Liver (tissue), 9 donors: ENCODE measurements around the gene ATXN1. TPM values are rescaled to one million over a fixed set of nuclear protein-coding genes. Genes with fewer than 3 reads are reported as not detected.

ENCODE experiments used
- DNase-seq: peaks from one replicate; pipeline ENCODE4 v3.0.0-alpha.2; 2017; ENCODE audit warnings: low spot score
- H3K27ac ChIP-seq, 2 donors: one replicate each; pipeline ENCODE4 v1.7.0; 2013; ENCODE audit warnings: inconsistent platforms in 2 of 2, low read length in 2 of 2, control low read depth in 1 of 2, low read depth in 1 of 2, mild to moderate bottlenecking in 1 of 2
- H3K27me3 ChIP-seq, 4 donors: one replicate each; pipeline versions ENCODE4 v1.6.1 to v1.7.0; 2013; ENCODE audit warnings: low read length in 3 of 4, inconsistent platforms in 1 of 4, mild to moderate bottlenecking in 1 of 4, moderate library complexity in 1 of 4; ENCODE audit not compliant: control insufficient read depth in 4 of 4, insufficient read depth in 4 of 4
- H3K36me3 ChIP-seq, 4 donors: one replicate each; pipeline versions ENCODE4 v1.6.1 to v1.7.0; 2013; ENCODE audit warnings: low read length in 3 of 4, mild to moderate bottlenecking in 3 of 4, low read depth in 1 of 4, moderate library complexity in 1 of 4; ENCODE audit not compliant: control insufficient read depth in 4 of 4, insufficient read depth in 3 of 4
- H3K4me1 ChIP-seq, 4 donors: one replicate each; pipeline versions ENCODE4 v1.6.1 to v1.7.0; 2013; ENCODE audit warnings: low read length in 3 of 4, mild to moderate bottlenecking in 3 of 4, moderate library complexity in 1 of 4; ENCODE audit not compliant: control insufficient read depth in 4 of 4, insufficient read depth in 4 of 4
- H3K4me3 ChIP-seq, 3 donors: one replicate each; pipeline versions ENCODE4 v1.6.1 to v1.7.0; 2013; ENCODE audit warnings: low read length in 3 of 3, control low read depth in 1 of 3, low read depth in 1 of 3, mild to moderate bottlenecking in 1 of 3
- H3K9ac ChIP-seq, 2 donors: one replicate each; pipeline ENCODE4 v1.7.0; 2013; ENCODE audit warnings: low read length in 2 of 2, mild to moderate bottlenecking in 2 of 2, moderate library complexity in 2 of 2, control low read depth in 1 of 2, low read depth in 1 of 2
- H3K9me3 ChIP-seq, 4 donors: one replicate each; pipeline versions ENCODE4 v1.6.1 to v1.7.0; 2013; ENCODE audit warnings: low read length in 3 of 4; ENCODE audit not compliant: control insufficient read depth in 4 of 4
- ATF3 ChIP-seq: IDR thresholded peaks from 2 replicates; pipeline ENCODE4 v1.6.1; 2016; ENCODE audit warnings: antibody characterized with exemption
- CTCF ChIP-seq: fragments of 150-350 bp; IDR thresholded peaks from 2 replicates; pipeline ENCODE4 v1.5.1; 2017; ENCODE audit warnings: improper control_type of control experiment, low read depth, low read length; ENCODE audit not compliant: missing input control
- EGR1 ChIP-seq, 2 donors: IDR thresholded peaks; 2 replicates each; pipeline ENCODE4 v1.6.1; 2016 to 2018; ENCODE audit warnings: antibody characterized with exemption in 2 of 2, low read depth in 2 of 2
- FOXA1 ChIP-seq: IDR thresholded peaks from 2 replicates; pipeline ENCODE4 v1.6.1; 2016; ENCODE audit warnings: antibody characterized with exemption
- FOXA2 ChIP-seq: IDR thresholded peaks from 2 replicates; pipeline ENCODE4 v1.6.1; 2016; ENCODE audit warnings: antibody characterized with exemption
- GABPA ChIP-seq, 2 donors: IDR thresholded peaks in 1 of 2; conservative IDR thresholded peaks in 1 of 2; 2 replicates each; pipeline ENCODE4 v1.6.1; 2016; ENCODE audit warnings: antibody characterized with exemption in 2 of 2, mild to moderate bottlenecking in 1 of 2, moderate library complexity in 1 of 2
- HNF4A ChIP-seq, 2 donors: conservative IDR thresholded peaks; 2 replicates each; pipeline ENCODE4 v1.6.1; 2016; ENCODE audit warnings: antibody characterized with exemption in 2 of 2, mild to moderate bottlenecking in 2 of 2
- HNF4G ChIP-seq: IDR thresholded peaks from 2 replicates; pipeline ENCODE4 v1.6.1; 2016; ENCODE audit warnings: antibody characterized with exemption
- JUND ChIP-seq, 2 donors: IDR thresholded peaks; 2 replicates each; pipeline ENCODE4 v1.6.1; 2016; ENCODE audit warnings: antibody characterized with exemption in 2 of 2
- MAX ChIP-seq: IDR thresholded peaks from 2 replicates; pipeline ENCODE4 v1.6.1; 2016; ENCODE audit warnings: antibody characterized with exemption
- NR2F2 ChIP-seq: IDR thresholded peaks from 2 replicates; pipeline ENCODE4 v1.6.1; 2016; ENCODE audit warnings: antibody characterized with exemption
- RAD21 ChIP-seq, 2 donors: IDR thresholded peaks; 2 replicates each; pipeline ENCODE4 v1.6.1; 2016; ENCODE audit warnings: antibody characterized with exemption in 2 of 2, mild to moderate bottlenecking in 2 of 2
- REST ChIP-seq: IDR thresholded peaks from 2 replicates; pipeline ENCODE4 v1.6.1; 2016; ENCODE audit warnings: antibody characterized with exemption, mild to moderate bottlenecking
- RXRA ChIP-seq, 2 donors: IDR thresholded peaks; 2 replicates each; pipeline ENCODE4 v1.6.1; 2017 to 2018; ENCODE audit warnings: antibody characterized with exemption in 2 of 2, mild to moderate bottlenecking in 1 of 2
- SP1 ChIP-seq: IDR thresholded peaks from 2 replicates; pipeline ENCODE4 v1.6.1; 2018; ENCODE audit warnings: antibody characterized with exemption, mild to moderate bottlenecking
- TAF1 ChIP-seq: conservative IDR thresholded peaks from 2 replicates; pipeline ENCODE4 v1.6.1; 2016; ENCODE audit warnings: antibody characterized with exemption, mild to moderate bottlenecking
- YY1 ChIP-seq: IDR thresholded peaks from 2 replicates; pipeline ENCODE4 v1.6.1; 2016; ENCODE audit warnings: antibody characterized with exemption, mild to moderate bottlenecking
- ZBTB33 ChIP-seq: IDR thresholded peaks from 2 replicates; pipeline ENCODE4 v1.6.1; 2016; ENCODE audit warnings: antibody characterized with exemption
- WGBS: extraction: QIAGEN DNeasy Blood & Tissue Kit; methylation state at CpG from one replicate; pipeline ENCODE4 v1.1.7; 2013; 5-methylcytosine and 5-hydroxymethylcytosine counted together
- polyA plus RNA-seq, 2 donors: library from polyadenylated mRNA; stranded (reverse) in 1 of 2; unstranded in 1 of 2; fragments of 200-250 nt in 1 of 2; fragments of >200 nt in 1 of 2; fragmentation: Nextera tagmentation in 1 of 2; extraction: Ambion mirVana in 1 of 2; gene quantifications; one replicate each; pipeline versions ENCODE4 v1.2.1 to v1.2.3, GENCODE V29; 2013 to 2015
- total RNA-seq, 2 donors: library from RNA; depleted of rRNA; stranded (reverse); fragments of >200 nt; gene quantifications; one replicate each; pipeline ENCODE4 v1.2.3, GENCODE V29; 2014
- donor health status: healthy.
- donor health status: healthy.
- donor health status: healthy.
- donor health status: healthy.
- donor health status: healthy.

Gene ATXN1
- total and polyA plus RNA-seq, 4 donors, result 4.3 to 29.7 (median 8.2) TPM

GRCh38 chr6:16272201-16272600 lies 489.1 kb downstream of the ATXN1 start:
- H3K4me1 ChIP-seq, result no peaks in the 10 kb centered on the region
- TF ChIP-seq GABPA (IDR thresholded peaks at IDR 0.05 in 1 of 2, conservative IDR thresholded peaks at IDR 0.05 in 1 of 2), result no peak
- no peak for TF ChIP-seq FOXA1
- TF ChIP-seq RXRA (IDR thresholded peaks at IDR 0.05), result no peak
- TF ChIP-seq CTCF, result no peak
- H3K36me3 ChIP-seq, result no peaks in the 10 kb centered on the region
- no peak for DNase-seq
- H3K9me3 ChIP-seq, result no peaks in the 10 kb centered on the region
- no peak overlapping the region for H3K27ac ChIP-seq
- H3K27me3 ChIP-seq, result no peaks in the 10 kb centered on the region
- no peak overlapping the region for H3K4me3 ChIP-seq
- 79% methylated on average over 1 of the region's 1 CpG for WGBS
- no peak overlapping the region for H3K9ac ChIP-seq

GRCh38 chr6:16271428-16271827 lies 489.8 kb downstream of the ATXN1 start:
- H3K27me3 ChIP-seq, result no peaks in the 10 kb centered on the region
- no peaks in the 10 kb centered on the region for H3K36me3 ChIP-seq
- H3K27ac ChIP-seq, result no peak overlapping the region
- WGBS, result 97% methylated on average over 5 of the region's 5 CpGs
- TF ChIP-seq EGR1 (IDR thresholded peaks at IDR 0.05; ENCODE audit: low read depth in 2 of 2) (no peak), ZBTB33 (no peak), MAX (no peak), RAD21 (IDR thresholded peaks at IDR 0.05) (no peak), RXRA (IDR thresholded peaks at IDR 0.05) (no peak), FOXA2 (no peak), HNF4A (conservative IDR thresholded peaks at IDR 0.05) (no peak), ATF3 (no peak), NR2F2 (no peak), FOXA1 (no peak), TAF1 (no peak), JUND (IDR thresholded peaks at IDR 0.05) (no peak), SP1 (no peak), HNF4G (no peak), GABPA (IDR thresholded peaks at IDR 0.05 in 1 of 2, conservative IDR thresholded peaks at IDR 0.05 in 1 of 2) (no peak), CTCF (no peak), REST (no peak), YY1 (no peak)
- no peak overlapping the region for H3K9ac ChIP-seq
- H3K9me3 ChIP-seq, result no peaks in the 10 kb centered on the region
- DNase-seq, result no peak
- H3K4me1 ChIP-seq, result no peaks in the 10 kb centered on the region
- H3K4me3 ChIP-seq, result no peak overlapping the region
